ENCODE results near the gene CEP152. TPM values are rescaled to one million over a fixed set of nuclear protein-coding genes. Genes with fewer than 3 reads are reported as not detected.

Gene CEP152
- total RNA-seq, 1 donor from 2014 or later: 16.0 TPM

DNA sequence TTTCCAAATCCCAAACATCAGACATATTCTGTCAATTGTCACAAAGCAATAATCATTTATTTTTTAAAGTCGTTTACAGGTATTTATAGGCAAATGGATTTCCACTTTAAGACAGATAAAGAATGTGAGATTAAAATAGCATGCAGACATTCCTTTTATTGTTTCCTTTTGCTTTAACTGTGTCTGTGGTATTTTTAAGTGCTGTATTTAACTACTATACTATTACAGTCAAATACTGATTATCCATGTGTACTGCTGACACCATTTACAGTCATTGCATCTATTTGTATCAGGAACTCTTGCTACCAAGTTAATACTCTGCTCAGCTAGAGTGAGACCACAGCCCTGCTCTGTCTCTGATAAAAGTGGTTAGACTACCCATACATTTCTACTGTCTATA lies 12.8 kb upstream of the CEP152 start:
- no peak overlapping the region for H3K27ac Mint-ChIP-seq
- no peak for DNase-seq (ENCODE audit: extremely low spot score, unreplicated experiment)
- H3K36me3 Mint-ChIP-seq: no peaks in the 10 kb centered on the region
- no peaks in the 10 kb centered on the region for H3K9me3 Mint-ChIP-seq
- TF ChIP-seq, protein P1, sequence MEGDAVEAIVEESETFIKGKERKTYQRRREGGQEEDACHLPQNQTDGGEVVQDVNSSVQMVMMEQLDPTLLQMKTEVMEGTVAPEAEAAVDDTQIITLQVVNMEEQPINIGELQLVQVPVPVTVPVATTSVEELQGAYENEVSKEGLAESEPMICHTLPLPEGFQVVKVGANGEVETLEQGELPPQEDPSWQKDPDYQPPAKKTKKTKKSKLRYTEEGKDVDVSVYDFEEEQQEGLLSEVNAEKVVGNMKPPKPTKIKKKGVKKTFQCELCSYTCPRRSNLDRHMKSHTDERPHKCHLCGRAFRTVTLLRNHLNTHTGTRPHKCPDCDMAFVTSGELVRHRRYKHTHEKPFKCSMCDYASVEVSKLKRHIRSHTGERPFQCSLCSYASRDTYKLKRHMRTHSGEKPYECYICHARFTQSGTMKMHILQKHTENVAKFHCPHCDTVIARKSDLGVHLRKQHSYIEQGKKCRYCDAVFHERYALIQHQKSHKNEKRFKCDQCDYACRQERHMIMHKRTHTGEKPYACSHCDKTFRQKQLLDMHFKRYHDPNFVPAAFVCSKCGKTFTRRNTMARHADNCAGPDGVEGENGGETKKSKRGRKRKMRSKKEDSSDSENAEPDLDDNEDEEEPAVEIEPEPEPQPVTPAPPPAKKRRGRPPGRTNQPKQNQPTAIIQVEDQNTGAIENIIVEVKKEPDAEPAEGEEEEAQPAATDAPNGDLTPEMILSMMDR (conservative IDR thresholded peaks at IDR 0.05): no peak
- no peak overlapping the region for H3K4me3 Mint-ChIP-seq
- no peaks in the 10 kb centered on the region for H3K4me1 Mint-ChIP-seq (ENCODE audit: unreplicated experiment)
- H3K27me3 Mint-ChIP-seq: no peaks in the 10 kb centered on the region

DNA sequence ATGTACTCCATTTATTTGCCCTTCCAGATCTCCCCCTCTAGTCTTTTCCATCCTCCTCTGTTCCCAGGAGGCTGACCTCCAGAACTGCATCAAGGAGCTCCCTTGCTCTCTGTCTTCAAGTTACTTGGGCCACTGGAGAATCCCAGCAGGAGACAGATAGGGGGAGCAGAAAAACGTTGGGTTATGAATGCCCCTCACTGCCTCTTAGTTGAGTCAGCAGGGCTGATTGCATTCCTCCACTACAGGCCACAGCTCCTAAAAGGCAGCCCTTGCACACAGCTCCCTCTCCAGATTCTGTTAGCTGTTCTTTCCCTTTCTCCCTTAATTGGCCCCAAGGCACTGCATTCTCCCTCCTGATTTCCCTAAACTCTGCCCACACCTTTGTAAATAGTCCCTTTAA lies 12.4 kb upstream of the CEP152 start:
- Mint-ChIP-seq H3K4me3 (no peak overlapping the region), H3K9me3 (no peaks in the 10 kb centered on the region), H3K27ac (no peak overlapping the region), H3K4me1 (ENCODE audit: unreplicated experiment) (no peaks in the 10 kb centered on the region), H3K36me3 (no peaks in the 10 kb centered on the region), H3K27me3 (no peaks in the 10 kb centered on the region)
- no peak for DNase-seq (ENCODE audit: extremely low spot score, unreplicated experiment)
- TF ChIP-seq, protein P1 (conservative IDR thresholded peaks at IDR 0.05): no peak

DNA sequence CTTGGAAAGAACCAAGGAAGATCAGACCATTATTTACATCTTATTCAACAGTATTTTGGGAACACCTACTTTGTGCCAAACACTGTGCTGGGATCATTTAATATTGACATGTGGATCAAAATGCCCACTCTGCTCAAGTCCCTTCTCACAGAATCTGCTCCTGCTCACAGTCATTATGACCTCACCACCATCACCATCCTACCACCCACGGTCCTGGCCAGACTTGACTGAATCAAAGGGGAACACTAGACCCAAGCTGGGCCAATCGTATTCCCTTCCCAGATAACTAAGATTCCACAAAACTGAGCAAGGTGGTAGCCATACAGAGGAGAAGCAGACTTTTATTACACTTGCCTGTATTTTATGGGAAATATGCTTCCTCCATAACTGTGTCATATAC lies 3.4 kb upstream of the CEP152 start:
- Mint-ChIP-seq H3K4me3 (no peak overlapping the region), H3K36me3 (no peaks in the 10 kb centered on the region), H3K4me1 (ENCODE audit: unreplicated experiment) (peaks cover 5% of the 10 kb centered on the region), H3K27ac (no peak overlapping the region), H3K9me3 (no peaks in the 10 kb centered on the region), H3K27me3 (no peaks in the 10 kb centered on the region)
- DNase-seq (ENCODE audit: extremely low spot score, unreplicated experiment): no peak
- TF ChIP-seq, protein P1 (conservative IDR thresholded peaks at IDR 0.05): no peak

DNA sequence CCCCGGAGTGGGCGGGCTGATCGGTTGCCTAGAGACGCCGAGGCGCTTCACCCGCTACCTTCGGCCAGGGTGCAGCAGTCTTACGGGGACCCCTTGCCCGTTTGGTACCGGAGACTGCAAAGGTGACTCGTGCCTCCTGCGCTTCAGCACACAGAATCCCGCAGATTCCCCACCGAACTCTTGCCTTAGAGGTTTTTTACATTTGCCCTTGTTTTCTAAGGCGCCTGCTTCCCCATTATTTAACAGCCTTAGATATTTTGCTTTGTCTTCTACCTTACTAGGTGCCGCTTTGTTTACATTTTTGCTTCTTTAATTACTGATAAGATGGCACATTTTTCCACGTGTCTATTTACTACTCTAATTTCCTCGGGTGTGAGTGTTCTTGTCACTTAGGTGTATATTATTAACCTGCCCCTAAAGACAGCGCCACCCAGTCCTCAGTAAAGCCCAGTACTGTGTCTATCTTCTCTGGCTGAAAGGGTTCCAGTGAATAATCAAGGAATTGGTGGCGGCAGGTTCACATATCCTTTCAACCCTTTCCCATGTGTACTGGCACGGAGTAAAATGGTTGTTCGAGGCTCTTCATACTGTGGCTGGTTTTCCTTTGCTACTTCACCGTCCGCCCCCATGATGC lies 573 bp upstream of the CEP152 start:
- no peaks in the 10 kb centered on the region for H3K9me3 Mint-ChIP-seq
- no peaks in the 10 kb centered on the region for H3K27me3 Mint-ChIP-seq
- H3K4me3 Mint-ChIP-seq: peak overlapping the region; percentile 94
- H3K27ac Mint-ChIP-seq: peak overlapping the region; percentile 94
- DNase-seq (ENCODE audit: extremely low spot score, unreplicated experiment): no peak
- H3K36me3 Mint-ChIP-seq: no peaks in the 10 kb centered on the region
- TF ChIP-seq, protein P1 (conservative IDR thresholded peaks at IDR 0.05): no peak
- H3K4me1 Mint-ChIP-seq (ENCODE audit: unreplicated experiment): peaks cover 17% of the 10 kb centered on the region

DNA sequence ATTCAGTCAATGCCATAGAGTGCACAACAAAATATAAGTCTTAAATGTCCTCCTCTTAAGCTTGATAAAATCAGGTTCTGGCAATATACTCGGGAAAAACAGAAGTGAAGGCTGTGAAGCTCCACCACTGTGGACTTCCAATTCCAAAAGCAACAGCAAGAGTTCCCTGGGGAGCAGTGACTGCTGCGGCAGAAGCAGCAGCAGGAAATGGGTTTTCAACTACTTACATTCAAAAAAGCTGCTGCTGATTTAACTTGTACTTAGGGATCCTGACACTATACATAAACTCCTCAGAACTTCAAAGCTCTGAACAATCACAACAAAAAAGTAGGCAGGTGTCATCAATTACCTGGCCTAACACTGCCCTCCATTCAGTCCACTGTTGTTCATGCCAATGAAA lies 4.7 kb downstream of the CEP152 start:
- TF ChIP-seq, protein P1 (conservative IDR thresholded peaks at IDR 0.05): no peak
- Mint-ChIP-seq H3K9me3 (no peaks in the 10 kb centered on the region), H3K36me3 (peaks cover 8% of the 10 kb centered on the region), H3K4me1 (ENCODE audit: unreplicated experiment) (peaks cover 27% of the 10 kb centered on the region), H3K27me3 (no peaks in the 10 kb centered on the region), H3K27ac (no peak overlapping the region), H3K4me3 (no peak overlapping the region)
- DNase-seq (ENCODE audit: extremely low spot score, unreplicated experiment): no peak

DNA sequence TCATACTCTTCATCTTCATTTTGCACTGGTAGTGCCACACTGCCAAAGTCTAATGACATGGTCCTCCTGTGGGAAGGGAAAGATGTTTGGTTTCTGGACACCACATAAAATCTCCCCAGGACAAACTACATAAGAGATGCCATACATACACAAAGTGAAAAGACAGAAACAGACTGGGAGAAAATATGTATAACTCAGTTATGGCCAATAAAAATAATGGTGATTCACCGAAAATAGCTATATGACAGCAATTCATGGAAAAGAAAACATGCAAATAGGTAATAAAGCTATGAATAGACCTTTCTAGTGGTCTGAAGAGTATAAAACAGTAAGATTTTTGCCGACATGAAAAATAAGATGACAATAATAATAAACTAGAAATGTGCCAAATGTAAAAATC lies 5.3 kb downstream of the CEP152 start:
- no peaks in the 10 kb centered on the region for H3K27me3 Mint-ChIP-seq
- peaks cover 32% of the 10 kb centered on the region for H3K4me1 Mint-ChIP-seq (ENCODE audit: unreplicated experiment)
- TF ChIP-seq, protein P1 (conservative IDR thresholded peaks at IDR 0.05): no peak
- DNase-seq (ENCODE audit: extremely low spot score, unreplicated experiment): no peak
- no peak overlapping the region for H3K27ac Mint-ChIP-seq
- H3K36me3 Mint-ChIP-seq: peaks cover 8% of the 10 kb centered on the region
- H3K9me3 Mint-ChIP-seq: no peaks in the 10 kb centered on the region
- H3K4me3 Mint-ChIP-seq: no peak overlapping the region

All from type B pancreatic cell (in vitro differentiated cells).